ENCODE results near the gene TBXT.
"Not testable (repeated sequence)": the region's sequence is repeated elsewhere in the genome, so short reads cannot be mapped to it uniquely, and the experiment has no call there.

The TBXT gene

GRCh38 chr6:166167801-166168615 is at the start of gene TBXT:
Gene TBXT, minus strand, starts transcription at chr6:166167851. Its CDS starts 260 bp downstream, at chr6:166167591.
- DNase-seq (ENCODE audit: low spot score) = no peak

- no peak for DNase-seq (ENCODE audit: low spot score)
These were observed 39.6 kb upstream of the TBXT start for GRCh38 chr6:166207284-166207561.

GRCh38 chr6:166206510-166207283 is 39.0 kb upstream of the TBXT start:
- DNase-seq (ENCODE audit: low spot score) = no peak

- DNase-seq (ENCODE audit: low spot score) = no peak
These were observed 38.4 kb upstream of the TBXT start for GRCh38 chr6:166206066-166206465.

GRCh38 chr6:166204852-166205650 is 37.4 kb upstream of the TBXT start:
- DNase-seq (ENCODE audit: low spot score) = no peak

GRCh38 chr6:166203641-166204222 is 36.1 kb upstream of the TBXT start:
- DNase-seq (ENCODE audit: low spot score) = no peak

GRCh38 chr6:166203003-166203640 is 35.5 kb upstream of the TBXT start:
- DNase-seq (ENCODE audit: low spot score) = no peak

- DNase-seq (ENCODE audit: low spot score) = no peak
These were observed 34.7 kb upstream of the TBXT start for GRCh38 chr6:166202321-166202733.

GRCh38 chr6:166201878-166202277 is 34.2 kb upstream of the TBXT start:
- DNase-seq (ENCODE audit: low spot score) = no peak

- DNase-seq (ENCODE audit: low spot score) = no peak
These were observed 29.7 kb upstream of the TBXT start for GRCh38 chr6:166197361-166197760.

- no peak for DNase-seq (ENCODE audit: low spot score)
These were observed 28.2 kb upstream of the TBXT start for GRCh38 chr6:166195860-166196238.

GRCh38 chr6:166194914-166195859 is 27.5 kb upstream of the TBXT start:
- DNase-seq (ENCODE audit: low spot score) = no peak

- DNase-seq (ENCODE audit: low spot score) = no peak
These were observed 24.9 kb upstream of the TBXT start for GRCh38 chr6:166192557-166192956.

- DNase-seq (ENCODE audit: low spot score) = no peak
These were observed 24.5 kb upstream of the TBXT start for GRCh38 chr6:166192136-166192535.

GRCh38 chr6:166179704-166180103 is 12.1 kb upstream of the TBXT start:
- no peak for DNase-seq (ENCODE audit: low spot score)

- DNase-seq (ENCODE audit: low spot score) = no peak
These were observed 8.5 kb upstream of the TBXT start for GRCh38 chr6:166176106-166176505.

GRCh38 chr6:166175093-166175492 is 7.4 kb upstream of the TBXT start:
- DNase-seq (ENCODE audit: low spot score) = not testable (repeated sequence)

GRCh38 chr6:166174031-166174430 is 6.4 kb upstream of the TBXT start:
- no peak for DNase-seq (ENCODE audit: low spot score)

GRCh38 chr6:166173281-166173951 is 5.8 kb upstream of the TBXT start:
- DNase-seq (ENCODE audit: low spot score) = no peak

- DNase-seq (ENCODE audit: low spot score) = no peak
These were observed 4.9 kb upstream of the TBXT start for GRCh38 chr6:166172546-166172945.
